ENCODE measurements around the gene RRAGC.

The RRAGC gene, protein sequence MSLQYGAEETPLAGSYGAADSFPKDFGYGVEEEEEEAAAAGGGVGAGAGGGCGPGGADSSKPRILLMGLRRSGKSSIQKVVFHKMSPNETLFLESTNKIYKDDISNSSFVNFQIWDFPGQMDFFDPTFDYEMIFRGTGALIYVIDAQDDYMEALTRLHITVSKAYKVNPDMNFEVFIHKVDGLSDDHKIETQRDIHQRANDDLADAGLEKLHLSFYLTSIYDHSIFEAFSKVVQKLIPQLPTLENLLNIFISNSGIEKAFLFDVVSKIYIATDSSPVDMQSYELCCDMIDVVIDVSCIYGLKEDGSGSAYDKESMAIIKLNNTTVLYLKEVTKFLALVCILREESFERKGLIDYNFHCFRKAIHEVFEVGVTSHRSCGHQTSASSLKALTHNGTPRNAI

DNA sequence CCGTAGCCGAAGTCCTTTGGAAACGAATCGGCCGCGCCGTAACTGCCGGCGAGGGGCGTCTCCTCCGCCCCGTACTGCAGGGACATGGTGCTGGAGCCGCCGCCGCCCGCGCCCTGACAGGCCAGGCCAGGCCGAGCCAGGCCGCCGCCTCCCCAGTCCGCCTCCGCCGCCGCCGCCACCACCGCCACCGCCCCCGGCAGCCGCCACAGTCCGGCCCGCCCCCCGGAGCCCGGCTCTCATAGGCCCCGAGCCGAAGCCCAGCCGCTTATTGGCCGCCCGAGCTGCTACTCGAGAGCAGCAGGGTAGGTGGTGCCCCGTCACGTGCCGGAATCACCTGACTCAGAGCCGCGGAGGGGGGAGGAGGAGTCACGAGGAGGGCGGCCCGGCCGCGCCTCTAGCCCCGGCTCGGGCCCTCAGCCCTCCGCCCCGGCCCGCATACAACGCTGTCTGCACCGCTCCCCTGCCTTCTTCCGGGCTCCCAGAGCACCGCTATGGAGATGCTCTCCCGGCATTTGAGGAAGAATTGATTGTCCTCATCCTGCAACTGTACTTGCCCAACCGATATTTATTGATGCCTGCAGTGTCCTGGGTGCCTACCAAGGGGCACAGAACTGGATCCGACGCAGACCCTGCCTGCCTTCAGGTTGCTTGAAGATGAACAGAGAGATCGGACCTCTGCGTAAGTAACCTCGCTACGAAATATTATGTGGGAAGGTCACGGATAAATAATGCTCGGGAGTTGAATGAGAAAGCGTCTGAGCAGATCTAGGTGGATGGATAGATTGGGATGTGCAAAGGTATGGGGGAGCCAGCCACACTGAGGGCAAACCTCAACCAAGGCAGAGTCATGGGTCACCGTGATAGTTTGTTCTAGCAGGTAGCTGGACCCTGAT lies at the start of gene RRAGC:
Gene RRAGC (minus strand): TSS at position 212 of the 893 bp plus-strand sequence. CDS start 126 bp downstream, at position 86.
- peak; percentile 96 for DNase-seq (ENCODE audit: low spot score)

GRCh38 chr1:38908821-38909220 lies 49.2 kb upstream of the RRAGC start:
- no peak for DNase-seq (ENCODE audit: low spot score)

DNA sequence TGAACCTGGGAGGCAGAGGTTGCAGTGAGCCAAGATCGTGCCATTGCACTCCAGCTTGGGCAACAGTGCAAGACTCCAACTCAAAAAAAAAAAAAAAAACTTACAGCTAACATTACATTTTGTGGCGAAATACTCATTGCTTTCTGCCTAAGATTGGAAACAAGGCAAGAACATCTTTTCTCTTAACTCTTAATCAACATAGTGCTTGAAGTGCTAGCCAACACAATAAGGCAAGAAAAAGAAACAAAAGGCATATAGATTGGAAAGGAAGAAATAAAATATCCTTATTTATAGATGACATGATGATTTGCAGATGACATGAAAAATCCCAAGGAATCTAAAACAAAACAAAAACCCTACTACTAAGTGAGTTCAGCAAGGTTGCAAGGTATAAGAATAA lies 46.4 kb upstream of the RRAGC start:
- DNase-seq (ENCODE audit: low spot score) = no peak

DNA sequence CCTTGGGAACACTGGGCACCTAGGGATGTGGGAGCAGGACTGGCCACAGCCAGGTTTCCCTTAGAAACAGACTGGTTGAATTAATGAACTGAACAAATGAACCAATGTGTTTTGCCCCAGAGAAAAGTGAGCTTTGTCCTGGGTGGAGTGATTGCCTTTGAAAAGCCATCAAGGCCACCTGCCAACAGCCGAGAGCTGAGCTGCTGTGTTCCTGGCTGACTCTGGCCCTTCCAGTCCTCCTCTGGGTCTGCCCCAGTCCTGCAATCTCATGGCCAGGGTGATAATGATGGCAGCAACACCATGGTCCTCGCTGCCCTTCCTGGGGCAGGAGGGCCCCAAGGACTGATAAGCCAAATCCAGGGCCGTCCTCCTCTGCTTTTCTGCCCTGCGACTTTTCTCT lies 40.0 kb upstream of the RRAGC start:
- no peak for DNase-seq (ENCODE audit: low spot score)

GRCh38 chr1:38898653-38899230 lies 39.2 kb upstream of the RRAGC start:
- DNase-seq (ENCODE audit: low spot score) = no peak

- DNase-seq (ENCODE audit: low spot score) = no peak
These were observed 36.6 kb upstream of the RRAGC start for GRCh38 chr1:38896169-38896568.

DNA sequence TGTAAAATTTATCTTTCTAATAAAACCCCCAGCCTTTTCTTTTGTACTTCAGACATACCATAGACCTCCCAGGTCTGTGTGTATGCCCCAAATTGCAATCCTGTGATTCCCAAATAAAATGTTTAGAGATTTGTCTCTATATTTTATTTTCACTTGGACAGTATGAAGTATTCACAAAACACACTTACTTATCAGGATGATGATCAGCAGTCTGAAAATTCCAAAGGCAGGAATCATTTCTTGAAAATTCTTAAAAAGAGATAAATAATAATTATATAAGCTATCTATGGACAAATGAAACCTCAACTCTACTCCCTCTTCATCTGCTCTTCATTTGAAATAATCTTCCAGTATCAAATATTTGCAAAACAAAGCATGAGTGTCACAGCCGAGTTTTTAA lies 33.4 kb upstream of the RRAGC start:
- no peak for DNase-seq (ENCODE audit: low spot score)

DNA sequence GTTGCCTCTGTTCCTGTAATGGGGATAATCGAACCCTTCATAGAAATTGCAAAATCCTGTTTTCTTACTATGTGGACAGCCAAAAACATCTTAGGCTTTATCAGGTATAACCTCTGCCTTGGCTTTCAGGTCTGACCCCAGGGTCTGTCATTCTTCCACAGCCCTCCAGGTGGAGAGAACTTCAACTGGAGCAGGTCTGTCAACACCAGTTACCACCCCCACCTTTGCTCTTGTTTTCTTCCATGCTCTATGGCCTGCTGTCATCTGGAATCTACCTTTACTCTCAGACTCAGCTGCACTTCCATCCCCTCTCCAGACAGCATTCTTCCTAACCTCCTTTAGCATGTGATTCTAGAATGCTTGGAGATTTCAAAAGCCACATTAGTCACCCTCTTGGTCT lies 32.2 kb upstream of the RRAGC start:
- DNase-seq (ENCODE audit: low spot score) = no peak

- no peak for DNase-seq (ENCODE audit: low spot score)
These were observed 30.0 kb upstream of the RRAGC start for GRCh38 chr1:38889589-38889988.

DNA sequence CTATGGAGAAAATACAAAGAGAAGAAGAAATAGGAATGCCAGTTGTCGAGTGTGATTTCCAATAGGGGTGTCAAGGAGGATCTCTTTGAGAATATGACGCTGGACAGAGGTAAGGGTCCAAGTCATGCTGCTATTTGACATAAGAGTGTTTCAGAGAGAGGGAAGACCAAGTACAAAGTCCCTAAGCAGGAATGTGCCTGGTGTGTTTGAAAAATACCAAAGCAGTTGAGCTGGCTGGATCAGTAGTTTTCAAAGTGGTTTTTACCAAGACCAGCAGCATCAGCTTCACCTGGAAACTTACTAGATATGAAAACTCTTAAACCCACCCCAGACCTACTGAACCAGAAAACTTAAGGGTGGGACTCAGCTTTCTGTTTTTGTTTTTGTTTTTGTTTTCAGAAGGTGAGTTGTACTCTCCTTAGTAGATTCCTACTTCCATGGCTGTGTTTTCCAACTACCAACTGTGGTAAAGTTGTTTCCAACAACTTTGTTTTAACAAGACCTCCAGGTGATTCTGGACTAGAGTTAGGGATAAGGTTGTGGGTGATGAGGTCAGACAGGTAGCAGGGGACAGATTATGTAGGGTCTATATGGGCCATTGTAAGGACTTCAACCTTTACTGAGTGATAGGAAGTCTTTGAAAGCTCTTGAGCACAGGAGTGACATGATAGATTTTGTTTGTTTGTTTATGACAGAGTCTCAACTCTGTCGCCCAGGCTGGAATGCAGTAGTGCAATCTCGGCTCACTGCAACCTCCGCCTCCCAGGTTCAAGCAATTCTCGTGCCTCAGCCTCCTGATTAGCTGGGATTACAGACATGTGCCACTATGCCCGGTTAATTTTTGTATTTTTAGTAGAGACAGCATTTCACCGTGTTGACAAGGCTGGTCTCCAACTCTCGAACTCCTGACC lies 29.1 kb upstream of the RRAGC start:
- no peak for DNase-seq (ENCODE audit: low spot score)

- no peak for DNase-seq (ENCODE audit: low spot score)
These were observed 25.5 kb upstream of the RRAGC start for GRCh38 chr1:38885092-38885491.

- no peak for DNase-seq (ENCODE audit: low spot score)
These were observed 21.9 kb upstream of the RRAGC start, which contains the start of gene GJA9 for GRCh38 chr1:38881487-38881886. Gene GJA9, minus strand, starts transcription at chr1:38881587. Its CDS starts 5,489 bp downstream, at chr1:38876098.

DNA sequence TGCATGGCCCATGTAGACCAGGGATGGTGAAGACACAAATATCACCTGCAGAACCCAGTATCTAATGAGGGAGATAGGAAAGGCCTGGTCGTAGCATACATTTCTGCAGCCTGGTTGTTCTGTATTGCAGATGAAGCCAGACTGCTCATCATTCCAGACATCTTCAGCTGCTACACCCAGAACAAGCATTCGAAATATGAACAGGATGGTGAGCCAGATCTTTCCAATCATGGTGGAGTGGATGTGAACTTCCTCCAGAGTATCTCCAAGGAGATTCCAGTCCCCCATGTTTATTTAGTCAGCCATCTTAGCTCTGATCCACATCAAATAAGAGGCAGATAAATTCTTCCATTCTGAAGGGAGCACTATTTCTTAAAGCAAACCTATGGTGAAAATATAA lies 16.2 kb upstream of the RRAGC start:
- no peak for DNase-seq (ENCODE audit: low spot score)

DNA sequence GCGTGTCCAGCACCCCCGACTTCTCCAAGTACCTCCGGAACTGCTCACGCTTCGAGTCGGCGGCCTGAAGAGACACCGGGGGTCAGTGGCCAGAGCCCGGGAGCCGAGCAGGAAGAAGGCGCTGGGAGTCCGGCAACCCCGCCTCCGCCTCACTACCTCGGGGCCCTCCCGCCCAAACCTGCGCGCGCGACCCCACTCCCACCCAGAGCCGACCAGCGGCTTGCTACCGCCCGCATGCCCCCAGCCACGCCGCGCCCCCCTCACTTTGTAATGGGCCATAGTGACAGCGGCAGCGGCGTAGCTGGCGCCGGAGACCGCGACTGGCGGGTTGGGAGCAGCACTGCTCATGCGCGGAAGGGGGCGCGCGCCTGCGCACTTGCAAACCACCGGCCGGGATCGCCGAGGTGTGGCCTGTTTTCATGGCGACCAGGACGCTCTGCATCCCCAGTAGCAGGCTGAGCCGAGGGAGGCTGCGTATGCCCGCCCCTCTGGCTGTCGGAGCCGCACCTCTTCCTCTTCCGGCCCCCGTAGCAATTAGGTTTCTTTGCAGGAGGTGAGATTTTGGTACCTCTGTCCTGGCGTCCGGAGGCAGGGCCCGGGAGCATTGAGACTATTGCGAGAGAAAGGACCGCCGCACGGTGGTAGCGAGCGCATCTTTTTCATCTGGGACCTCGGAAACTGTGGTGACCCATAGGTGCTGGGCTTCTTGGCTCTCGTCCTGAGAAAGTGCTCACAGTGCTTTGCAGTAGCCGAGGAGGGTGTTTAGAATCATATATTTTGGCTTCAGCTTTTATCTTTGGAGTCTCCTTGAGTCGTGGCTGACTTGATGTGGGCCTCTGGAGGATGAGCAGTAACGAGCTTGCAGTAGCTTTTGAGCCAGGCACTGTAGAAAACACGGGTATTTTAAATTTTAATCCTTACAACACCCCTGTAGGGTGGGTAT lies 13.7 kb upstream of the RRAGC start, which contains the start of gene MYCBP:
Gene MYCBP (minus strand): TSS at position 322 of the 943 bp plus-strand sequence. CDS start 43 bp downstream, at position 279.
- peak; percentile 98 for DNase-seq (ENCODE audit: low spot score)

DNA sequence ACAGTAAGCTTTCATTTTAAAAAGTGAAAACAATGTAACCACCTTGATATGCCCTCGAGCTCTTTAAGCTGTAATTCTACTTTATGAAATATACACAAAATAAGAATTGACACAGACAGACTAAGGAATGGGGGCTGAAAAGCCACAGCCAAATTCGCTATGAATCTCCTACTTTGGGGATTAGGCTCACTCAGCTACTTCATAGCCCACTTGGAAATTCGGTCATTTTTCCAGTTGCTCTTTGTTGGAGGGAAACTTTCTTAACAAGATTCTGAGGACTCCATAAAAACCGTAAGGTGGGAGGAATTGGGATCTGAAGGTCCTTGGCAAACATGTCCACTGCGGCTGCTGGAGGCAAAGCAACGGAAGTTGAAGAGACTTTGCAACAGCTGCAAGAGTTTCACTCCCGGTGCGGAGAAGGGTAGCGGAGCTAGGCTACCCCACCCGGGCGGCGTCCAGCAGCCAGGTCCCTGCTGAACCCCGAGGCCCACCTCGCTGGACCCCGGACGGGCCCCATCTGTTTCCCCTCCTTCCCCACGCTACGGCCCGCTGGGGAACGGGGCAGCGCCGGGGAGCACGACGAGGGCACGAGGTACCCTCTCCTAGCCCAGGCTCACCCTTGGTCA lies 12.9 kb upstream of the RRAGC start:
- no peak for DNase-seq (ENCODE audit: low spot score)

- DNase-seq (ENCODE audit: low spot score) = no peak
These were observed 11.4 kb upstream of the RRAGC start for GRCh38 chr1:38870996-38871395.

- DNase-seq (ENCODE audit: low spot score) = no peak
These were observed 7.6 kb upstream of the RRAGC start for GRCh38 chr1:38867208-38867607.

DNA sequence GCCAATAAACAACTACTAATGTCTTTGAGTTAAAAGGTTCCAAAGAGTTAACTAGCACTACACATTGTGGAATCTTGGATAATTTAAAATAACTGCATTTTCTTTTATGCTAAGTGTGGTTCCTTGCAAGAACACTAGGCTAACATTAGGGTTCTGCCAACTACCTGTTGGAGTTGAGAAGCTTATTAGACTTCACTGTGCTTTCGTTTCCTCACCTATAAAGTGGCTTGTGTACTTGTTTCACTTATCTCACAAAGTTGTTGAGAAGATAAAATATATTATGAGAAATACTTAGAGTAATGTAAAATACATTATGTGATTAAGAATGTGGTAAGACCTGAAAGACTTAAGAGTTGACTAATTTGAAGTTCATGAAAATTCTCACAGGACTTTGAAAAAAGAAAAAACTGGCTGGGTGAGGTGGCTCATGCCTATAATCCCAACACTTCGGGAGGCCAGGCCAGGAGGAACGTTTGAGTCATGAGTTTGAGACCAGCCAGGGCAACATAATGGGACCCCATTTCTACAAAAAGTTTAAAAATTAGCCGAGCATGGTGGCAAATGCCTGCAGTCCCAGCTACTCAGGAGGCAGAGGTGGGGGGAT lies 5.6 kb upstream of the RRAGC start:
- DNase-seq (ENCODE audit: low spot score) = no peak

GRCh38 chr1:38860454-38860795 lies 853 bp upstream of the RRAGC start:
- no peak for DNase-seq (ENCODE audit: low spot score)

All from COLO829 (cell line).